K562 (cell line): ENCODE data around the gene ANO6. TPM values are rescaled to one million over a fixed set of nuclear protein-coding genes. Genes with fewer than 3 reads are reported as not detected.

Source experiments
- ERF ChIP-seq: fragments of 450-650 bp; formaldehyde crosslinking; IDR thresholded peaks from 2 replicates; pipeline ENCODE4 v1.4.0; 2020; ENCODE audit warnings: mild to moderate bottlenecking, mixed read lengths
- FOSL1 ChIP-seq: fragments of 200-800 bp; sonication (Bioruptor generic); conservative IDR thresholded peaks from 2 replicates; pipeline ENCODE4 v1.6.1; 2016; ENCODE audit warnings: missing genetic modification characterization, missing compliant biosample characterization
- FOXK1 ChIP-seq: sonication (generic); formaldehyde crosslinking; IDR thresholded peaks from 2 replicates; pipeline ENCODE4 v1.8.0; 2022; ENCODE audit warnings: missing genetic modification reagents, mild to moderate bottlenecking, borderline replicate concordance
- HMG20B ChIP-seq: fragments of 250-450 bp; sonication (Bioruptor Pico); IDR thresholded peaks from 2 replicates; pipeline ENCODE4 v1.5.0; 2021; ENCODE audit warnings: mild to moderate bottlenecking
- RAD21 ChIP-seq, 2 experiments: fragments of 250-450 bp in 1 of 2; fragments of 450-650 bp in 1 of 2; sonication (Bioruptor Pico) in 1 of 2; formaldehyde crosslinking in 1 of 2; IDR thresholded peaks in 1 of 2; conservative IDR thresholded peaks in 1 of 2; 2 replicates each; pipeline versions ENCODE4 v1.4.0 to v1.8.0; 2020 to 2022; ENCODE audit warnings: mild to moderate bottlenecking in 2 of 2, moderate library complexity in 1 of 2
- SAP30 ChIP-seq: fragments of 200-600 bp; sonication (generic); IDR thresholded peaks from 2 replicates; pipeline ENCODE4 v1.6.1; 2012; ENCODE audit warnings: borderline replicate concordance, low read depth, mild to moderate bottlenecking, moderate library complexity, low read length, control low read depth, inconsistent platforms; ENCODE audit not compliant: insufficient read depth, poor library complexity, severe bottlenecking
- SMARCC2 ChIP-seq: fragments of 450-650 bp; IDR thresholded peaks from 2 replicates; pipeline ENCODE4 v1.6.1; 2017; ENCODE audit warnings: antibody characterized with exemption, moderate library complexity, mild to moderate bottlenecking, low read depth
- TAF9B ChIP-seq: fragments of 450-650 bp; IDR thresholded peaks from 2 replicates; pipeline ENCODE4 v1.6.1; 2018; ENCODE audit warnings: mild to moderate bottlenecking; ENCODE audit not compliant: partially characterized antibody
- ZNF445 ChIP-seq: fragments of 250-450 bp; sonication (Bioruptor Pico); IDR thresholded peaks from 2 replicates; pipeline ENCODE4 v1.4.0; 2020; ENCODE audit warnings: low read depth, mild to moderate bottlenecking, moderate library complexity
- polyA plus RNA-seq, 8 experiments: library from polyadenylated mRNA; depleted of rRNA in 4 of 8; stranded (reverse) in 5 of 8; unstranded in 3 of 8; fragments of >200 nt; fragmentation: Nextera tagmentation in 2 of 8; fragmentation: Illumina TruSeq in 1 of 8; extraction: Ambion mirVana in 2 of 8; extraction: Trizol in 1 of 8; gene quantifications; 2 replicates each; pipeline versions ENCODE4 v1.2.1 to v1.2.3, GENCODE V29; 2011 to 2014; ENCODE audit warnings: inconsistent platforms in 1 of 8, missing spikeins in 1 of 8
- total RNA-seq, 7 experiments: library from RNA; depleted of rRNA in 6 of 7; stranded (reverse); fragments of >200 nt in 6 of 7; fragmentation: Illumina TruSeq in 2 of 7; extraction: Trizol in 2 of 7; gene quantifications; 2 replicates each; pipeline versions ENCODE4 v1.2.1 to v1.2.3, GENCODE V29; 2011 to 2021; ENCODE audit warnings: low replicate concordance in 1 of 7
- TF ChIP-seq, protein P1 (sequence below): fragments of 250-450 bp; sonication (Bioruptor Pico); IDR thresholded peaks from 2 replicates; pipeline ENCODE4 v1.6.1; 2021; ENCODE audit warnings: mild to moderate bottlenecking
- TF ChIP-seq, protein P2 (sequence below): fragments of 450-650 bp; IDR thresholded peaks from 2 replicates; pipeline ENCODE4 v1.7.1; 2018; ENCODE audit warnings: mild to moderate bottlenecking, low read depth; ENCODE audit not compliant: partially characterized antibody
- TF ChIP-seq, protein P3 (sequence below): IDR thresholded peaks from 3 replicates; pipeline ENCODE4 v1.6.1; 2011; ENCODE audit warnings: borderline replicate concordance, mild to moderate bottlenecking; ENCODE audit not compliant: insufficient read length, insufficient read depth
- TF ChIP-seq, protein P4 (sequence below), 3 experiments: fragments of 200-800 bp in 1 of 3; fragments of 250-450 bp in 1 of 3; fragments of 450-650 bp in 1 of 3; sonication (Bioruptor Pico) in 1 of 3; sonication (Bioruptor generic) in 1 of 3; formaldehyde crosslinking in 1 of 3; IDR thresholded peaks; 2 replicates each; pipeline versions ENCODE4 v1.6.1 to v1.8.0; 2016 to 2022; ENCODE audit warnings: mild to moderate bottlenecking in 2 of 3, missing genetic modification characterization in 2 of 3, missing compliant biosample characterization in 1 of 3, moderate library complexity in 1 of 3

ANO6 gene
- total and polyA plus RNA-seq, 9 of the 15 experiments (the other 6 are each of a cell fraction or from before 2014, with no cell fraction given) = 3.5 to 24.7 (median 20.3) TPM

DNA sequence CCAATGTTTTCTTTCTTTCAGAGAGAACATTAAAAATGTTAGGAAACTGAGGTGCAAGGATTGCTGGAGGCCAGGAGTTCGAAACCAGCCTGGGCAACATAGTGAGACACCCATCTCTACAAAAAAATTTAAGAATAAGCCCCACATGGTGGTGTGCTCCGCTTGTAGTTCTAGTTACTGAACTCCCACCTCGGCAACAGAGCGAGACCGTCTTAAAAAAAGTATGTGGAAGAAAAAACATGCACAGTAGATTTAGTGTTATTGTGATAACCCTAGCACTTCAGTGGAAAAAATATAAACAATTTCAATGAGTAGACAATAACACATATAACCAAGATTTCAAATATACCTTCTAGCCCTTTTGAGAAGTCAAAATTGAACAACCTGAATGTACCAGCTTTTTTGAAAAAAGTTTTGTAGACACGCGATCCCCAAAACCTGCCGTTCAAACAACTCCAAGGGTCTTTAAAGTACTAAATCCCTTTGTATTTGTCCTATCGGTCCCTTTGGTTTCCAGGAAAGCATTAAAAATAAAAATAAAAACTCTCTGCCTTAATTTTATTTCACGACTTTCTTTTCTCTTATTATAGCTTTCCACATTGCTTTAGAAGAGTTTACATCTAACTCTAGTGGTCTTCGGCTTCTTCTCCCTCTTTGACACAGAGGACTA lies 1.0 kb upstream of the ANO6 start (continued):
- no peak for TF ChIP-seq ERF (CRISPR knock-in tag)
- TF ChIP-seq, protein P1, sequence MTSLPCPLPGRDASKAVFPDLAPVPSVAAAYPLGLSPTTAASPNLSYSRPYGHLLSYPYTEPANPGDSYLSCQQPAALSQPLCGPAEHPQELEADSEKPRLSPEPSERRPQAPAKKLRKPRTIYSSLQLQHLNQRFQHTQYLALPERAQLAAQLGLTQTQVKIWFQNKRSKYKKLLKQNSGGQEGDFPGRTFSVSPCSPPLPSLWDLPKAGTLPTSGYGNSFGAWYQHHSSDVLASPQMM = no peak
- no peak for TF ChIP-seq HMG20B (CRISPR knock-in tag)
- TF ChIP-seq SAP30 = no peak
- no peak for TF ChIP-seq FOXK1
- TF ChIP-seq, protein P2, sequence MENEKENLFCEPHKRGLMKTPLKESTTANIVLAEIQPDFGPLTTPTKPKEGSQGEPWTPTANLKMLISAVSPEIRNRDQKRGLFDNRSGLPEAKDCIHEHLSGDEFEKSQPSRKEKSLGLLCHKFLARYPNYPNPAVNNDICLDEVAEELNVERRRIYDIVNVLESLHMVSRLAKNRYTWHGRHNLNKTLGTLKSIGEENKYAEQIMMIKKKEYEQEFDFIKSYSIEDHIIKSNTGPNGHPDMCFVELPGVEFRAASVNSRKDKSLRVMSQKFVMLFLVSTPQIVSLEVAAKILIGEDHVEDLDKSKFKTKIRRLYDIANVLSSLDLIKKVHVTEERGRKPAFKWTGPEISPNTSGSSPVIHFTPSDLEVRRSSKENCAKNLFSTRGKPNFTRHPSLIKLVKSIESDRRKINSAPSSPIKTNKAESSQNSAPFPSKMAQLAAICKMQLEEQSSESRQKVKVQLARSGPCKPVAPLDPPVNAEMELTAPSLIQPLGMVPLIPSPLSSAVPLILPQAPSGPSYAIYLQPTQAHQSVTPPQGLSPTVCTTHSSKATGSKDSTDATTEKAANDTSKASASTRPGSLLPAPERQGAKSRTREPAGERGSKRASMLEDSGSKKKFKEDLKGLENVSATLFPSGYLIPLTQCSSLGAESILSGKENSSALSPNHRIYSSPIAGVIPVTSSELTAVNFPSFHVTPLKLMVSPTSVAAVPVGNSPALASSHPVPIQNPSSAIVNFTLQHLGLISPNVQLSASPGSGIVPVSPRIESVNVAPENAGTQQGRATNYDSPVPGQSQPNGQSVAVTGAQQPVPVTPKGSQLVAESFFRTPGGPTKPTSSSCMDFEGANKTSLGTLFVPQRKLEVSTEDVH = no peak
- 0 out of 2 replicates have a peak, but pooled peaks have one; percentile 50 for TF ChIP-seq ZNF445
- TF ChIP-seq TAF9B = no peak
- 0 out of 2 replicates have a peak, but pooled peaks have one; percentile 9 for TF ChIP-seq FOSL1 (tag)
- peak in 1 of 2 experiments; percentile 21; a peak in 1 of 4 replicates for TF ChIP-seq RAD21 (CRISPR knock-in tag; conservative IDR thresholded peaks at IDR 0.05 in 1 of 2, IDR thresholded peaks at IDR 0.05 in 1 of 2)
- TF ChIP-seq, protein P3, sequence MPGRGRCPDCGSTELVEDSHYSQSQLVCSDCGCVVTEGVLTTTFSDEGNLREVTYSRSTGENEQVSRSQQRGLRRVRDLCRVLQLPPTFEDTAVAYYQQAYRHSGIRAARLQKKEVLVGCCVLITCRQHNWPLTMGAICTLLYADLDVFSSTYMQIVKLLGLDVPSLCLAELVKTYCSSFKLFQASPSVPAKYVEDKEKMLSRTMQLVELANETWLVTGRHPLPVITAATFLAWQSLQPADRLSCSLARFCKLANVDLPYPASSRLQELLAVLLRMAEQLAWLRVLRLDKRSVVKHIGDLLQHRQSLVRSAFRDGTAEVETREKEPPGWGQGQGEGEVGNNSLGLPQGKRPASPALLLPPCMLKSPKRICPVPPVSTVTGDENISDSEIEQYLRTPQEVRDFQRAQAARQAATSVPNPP = no peak
- TF ChIP-seq, protein P4, sequence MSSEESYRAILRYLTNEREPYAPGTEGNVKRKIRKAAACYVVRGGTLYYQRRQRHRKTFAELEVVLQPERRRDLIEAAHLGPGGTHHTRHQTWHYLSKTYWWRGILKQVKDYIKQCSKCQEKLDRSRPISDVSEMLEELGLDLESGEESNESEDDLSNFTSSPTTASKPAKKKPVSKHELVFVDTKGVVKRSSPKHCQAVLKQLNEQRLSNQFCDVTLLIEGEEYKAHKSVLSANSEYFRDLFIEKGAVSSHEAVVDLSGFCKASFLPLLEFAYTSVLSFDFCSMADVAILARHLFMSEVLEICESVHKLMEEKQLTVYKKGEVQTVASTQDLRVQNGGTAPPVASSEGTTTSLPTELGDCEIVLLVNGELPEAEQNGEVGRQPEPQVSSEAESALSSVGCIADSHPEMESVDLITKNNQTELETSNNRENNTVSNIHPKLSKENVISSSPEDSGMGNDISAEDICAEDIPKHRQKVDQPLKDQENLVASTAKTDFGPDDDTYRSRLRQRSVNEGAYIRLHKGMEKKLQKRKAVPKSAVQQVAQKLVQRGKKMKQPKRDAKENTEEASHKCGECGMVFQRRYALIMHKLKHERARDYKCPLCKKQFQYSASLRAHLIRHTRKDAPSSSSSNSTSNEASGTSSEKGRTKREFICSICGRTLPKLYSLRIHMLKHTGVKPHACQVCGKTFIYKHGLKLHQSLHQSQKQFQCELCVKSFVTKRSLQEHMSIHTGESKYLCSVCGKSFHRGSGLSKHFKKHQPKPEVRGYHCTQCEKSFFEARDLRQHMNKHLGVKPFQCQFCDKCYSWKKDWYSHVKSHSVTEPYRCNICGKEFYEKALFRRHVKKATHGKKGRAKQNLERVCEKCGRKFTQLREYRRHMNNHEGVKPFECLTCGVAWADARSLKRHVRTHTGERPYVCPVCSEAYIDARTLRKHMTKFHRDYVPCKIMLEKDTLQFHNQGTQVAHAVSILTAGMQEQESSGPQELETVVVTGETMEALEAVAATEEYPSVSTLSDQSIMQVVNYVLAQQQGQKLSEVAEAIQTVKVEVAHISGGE (CRISPR knock-in tag; IDR thresholded peaks at IDR 0.05) = no peak
- peak; percentile 78 for TF ChIP-seq SMARCC2
